VCaP (cell line): ENCODE data around the gene AOAH.

Source experiments
- H3K27ac ChIP-seq: fragments of 450-650 bp; 2 replicates; pipeline ENCODE4 v1.5.1; 2017
- CTCF ChIP-seq: fragments of 450-650 bp; conservative IDR thresholded peaks from 2 replicates; pipeline ENCODE4 v1.5.1; 2017; ENCODE audit warnings: mild to moderate bottlenecking, moderate library complexity

AOAH gene

DNA sequence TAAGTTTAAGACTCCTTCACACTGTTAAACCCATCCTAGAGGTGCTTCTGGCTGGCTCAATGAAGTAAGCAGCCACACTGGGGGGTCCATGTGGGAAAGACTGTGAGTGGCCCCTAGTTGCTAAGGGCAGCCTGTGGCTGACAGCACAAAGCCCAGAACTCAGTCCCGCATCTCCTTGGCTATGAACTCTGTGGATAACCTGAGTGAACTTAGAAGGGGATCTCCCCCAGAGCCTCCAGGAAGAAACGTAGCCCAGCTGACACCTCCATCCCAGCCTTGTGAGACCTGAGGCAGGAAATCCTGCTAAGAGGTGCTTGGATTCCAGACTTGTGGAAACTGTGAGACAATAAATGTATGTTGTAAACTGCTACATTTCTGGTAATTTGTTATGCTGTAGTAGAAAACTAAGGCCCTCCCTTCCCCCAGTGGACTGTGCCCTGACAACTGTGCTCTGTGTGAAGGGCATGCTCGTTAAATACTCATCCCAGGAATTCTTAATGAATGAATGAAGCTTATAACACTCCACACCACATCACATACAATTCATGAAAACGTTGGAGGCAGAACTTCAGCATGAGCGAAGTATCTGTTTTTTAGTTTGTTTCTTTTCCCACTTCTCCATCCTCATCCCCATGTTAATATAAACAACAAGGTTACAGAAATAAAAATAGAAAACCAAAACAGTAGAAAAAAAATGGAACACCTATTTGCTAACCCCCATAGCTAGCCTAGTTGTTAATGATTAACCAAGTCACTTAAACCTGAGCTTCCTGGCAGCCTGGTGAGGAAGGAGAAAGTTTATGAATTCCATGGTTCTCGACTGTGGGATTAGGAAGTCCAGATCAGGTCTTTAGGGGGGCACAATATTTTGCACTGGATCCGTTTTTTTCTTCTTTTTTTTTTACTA lies 36.8 kb upstream of the AOAH start:
- H3K27ac ChIP-seq, result no peak overlapping the region
- TF ChIP-seq CTCF, result no peak

- no peak overlapping the region for H3K27ac ChIP-seq
- no peak for TF ChIP-seq CTCF
Measured at GRCh38 chr7:36758879-36759278, 34.6 kb upstream of the AOAH start.

DNA sequence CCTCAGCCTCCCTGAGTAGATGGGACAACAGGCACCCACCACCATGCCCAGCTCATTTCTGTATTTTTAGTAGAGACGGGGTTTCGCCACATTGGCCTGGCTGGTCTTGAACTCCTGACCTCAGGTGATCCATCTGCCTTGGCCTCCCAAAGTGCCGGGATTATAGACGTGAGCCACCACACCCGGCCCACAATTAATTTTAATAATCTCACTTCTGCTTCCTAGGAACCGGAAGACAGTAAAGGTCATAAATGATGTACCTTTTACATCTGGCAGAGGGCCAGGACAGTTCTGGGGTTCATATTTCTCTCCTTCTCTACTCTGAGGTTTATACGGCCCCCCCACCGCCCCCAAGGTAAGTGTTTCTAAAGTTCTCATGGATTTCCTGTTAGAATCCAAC lies 31.2 kb upstream of the AOAH start:
- no peak overlapping the region for H3K27ac ChIP-seq
- no peak for TF ChIP-seq CTCF

DNA sequence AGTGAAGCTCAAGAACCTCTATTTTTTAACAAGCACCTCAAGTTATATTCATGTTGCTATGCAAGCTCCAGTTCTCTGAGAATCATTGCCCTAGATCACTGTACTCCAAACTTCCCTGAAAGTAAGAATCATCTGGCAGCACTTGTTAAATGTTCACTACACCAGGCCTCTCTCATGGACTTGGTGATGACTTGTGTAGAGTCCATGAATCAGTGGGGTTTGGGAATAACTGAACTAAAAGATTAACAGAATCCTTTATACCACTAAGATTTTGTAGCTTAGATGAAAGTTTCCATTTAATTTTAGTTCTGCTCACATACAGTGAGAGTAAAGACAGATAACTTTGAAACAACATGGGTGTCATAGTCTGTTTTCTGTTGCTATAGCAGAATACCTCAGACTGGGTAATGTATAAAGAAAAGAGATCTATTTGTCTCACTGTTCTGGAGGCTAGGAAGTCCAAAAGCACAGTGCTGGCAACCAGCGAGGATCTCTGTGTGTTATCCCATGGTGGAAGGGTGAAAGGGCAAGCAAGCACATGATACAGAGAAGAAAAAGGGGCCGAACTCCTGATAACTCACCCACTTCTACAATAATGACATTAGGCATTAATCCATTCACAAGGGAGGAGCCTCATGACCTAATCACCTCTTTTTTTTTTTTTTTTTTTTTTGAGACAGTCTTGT lies 27.9 kb upstream of the AOAH start:
- no peak for TF ChIP-seq CTCF
- no peak overlapping the region for H3K27ac ChIP-seq

DNA sequence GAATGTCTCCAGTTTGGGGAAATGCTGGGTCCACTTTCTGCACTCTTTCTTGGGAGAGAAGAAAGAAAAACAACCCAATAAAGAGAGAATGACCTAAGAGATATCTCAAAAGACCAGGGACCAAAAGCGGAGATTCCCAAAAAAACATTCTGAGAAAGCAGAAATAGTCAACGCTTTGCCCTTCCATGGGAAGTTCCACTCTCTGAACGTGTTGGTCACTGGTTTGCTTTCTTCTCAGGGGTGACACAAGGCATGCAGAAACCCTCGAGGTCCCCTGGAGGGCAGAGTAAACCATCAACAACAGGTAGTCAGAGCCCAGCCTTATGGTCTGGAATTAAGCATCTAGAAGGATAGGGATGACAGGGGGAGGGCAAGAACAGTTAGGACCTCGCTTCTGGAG lies 26.2 kb upstream of the AOAH start:
- TF ChIP-seq CTCF, result no peak
- H3K27ac ChIP-seq, result no peak overlapping the region

DNA sequence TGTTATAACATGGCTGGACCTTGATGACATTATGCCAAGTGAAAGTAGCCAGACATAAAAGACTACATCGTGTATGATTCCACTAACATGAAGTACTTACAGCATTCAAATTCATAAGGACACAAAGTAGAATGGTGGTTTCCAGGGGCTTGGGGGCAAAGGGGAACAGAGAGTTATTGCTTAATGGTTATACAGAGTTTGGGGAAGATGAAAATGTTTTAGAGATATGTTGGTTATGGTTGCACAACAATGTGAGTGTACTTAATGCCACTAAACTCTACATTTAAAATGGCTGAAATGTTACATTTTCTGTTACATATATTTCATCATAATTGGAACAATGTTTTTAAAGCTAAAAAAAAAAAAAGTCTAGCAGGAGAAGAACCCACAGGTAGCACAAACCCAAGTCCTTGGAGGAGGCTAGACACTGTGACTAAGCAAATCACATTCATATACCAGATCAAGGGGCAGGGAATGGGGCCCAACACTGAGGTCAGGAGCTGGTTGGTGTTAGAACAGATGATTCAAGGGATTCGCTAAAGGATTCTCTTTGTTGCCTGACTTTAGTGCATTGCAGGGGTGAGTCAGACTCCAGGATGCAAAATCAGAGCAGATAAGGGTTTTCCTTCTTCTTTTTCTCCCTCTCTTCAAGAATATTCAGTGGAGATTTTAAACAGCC lies 25.1 kb upstream of the AOAH start:
- TF ChIP-seq CTCF, result no peak
- no peak overlapping the region for H3K27ac ChIP-seq

DNA sequence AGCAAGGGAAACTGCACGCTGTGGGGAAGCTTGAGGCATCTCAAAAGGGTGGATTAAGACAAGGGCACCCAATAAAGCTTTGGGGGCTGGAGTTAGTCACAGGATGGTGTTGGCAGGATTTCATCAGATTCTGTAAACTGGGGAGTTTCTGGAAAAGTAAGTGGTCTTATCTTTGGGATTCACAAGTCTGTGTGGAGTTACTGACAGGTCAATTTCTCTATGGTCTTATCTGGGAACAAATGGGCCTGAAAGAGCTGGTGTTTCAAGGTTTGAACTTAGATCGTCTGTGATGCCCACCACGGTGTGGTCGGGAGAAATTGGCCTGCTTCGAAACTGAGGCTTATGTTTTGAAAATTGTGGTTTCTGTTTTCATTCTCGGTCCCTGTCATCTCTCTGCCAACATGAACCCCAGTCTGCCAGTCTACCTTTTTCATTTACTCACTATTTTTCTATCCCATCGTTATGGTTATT lies 23.8 kb upstream of the AOAH start:
- TF ChIP-seq CTCF, result no peak

More for the DNA sequence above, 23.8 kb upstream of the AOAH start:
- no peak overlapping the region for H3K27ac ChIP-seq
